ENCODE data around the gene FBXO15.

Gene FBXO15

GRCh38 chr18:74153793-74154192 is 6.2 kb upstream of the FBXO15 start:
- DNase-seq, result no peak

- no peak for DNase-seq
Measured at GRCh38 chr18:74153377-74153776, 5.7 kb upstream of the FBXO15 start.

- DNase-seq, result no peak
Measured at GRCh38 chr18:74152857-74153256, 5.2 kb upstream of the FBXO15 start.

DNA sequence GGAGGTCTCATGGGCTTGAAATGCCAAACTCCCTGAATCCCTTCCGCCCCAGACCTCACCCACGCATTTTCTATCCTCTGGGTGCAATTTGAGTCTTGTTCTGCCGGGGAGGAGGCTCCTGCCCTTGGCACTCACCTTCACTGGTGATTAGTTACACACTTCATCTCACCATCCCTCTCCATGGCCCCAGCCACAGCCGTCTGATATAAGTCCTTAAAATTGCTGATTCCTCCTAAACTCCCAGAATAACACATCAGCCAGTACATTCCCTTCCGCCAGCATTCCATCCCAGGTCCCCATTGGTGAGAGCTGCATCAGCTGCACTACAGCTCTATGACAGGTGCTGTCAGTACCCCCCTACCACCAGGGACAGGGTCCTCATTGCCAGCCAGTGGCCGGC is 4.6 kb upstream of the FBXO15 start:
- DNase-seq, result no peak

- no peak for DNase-seq
Measured at GRCh38 chr18:74149878-74150277, 2.2 kb upstream of the FBXO15 start.

DNA sequence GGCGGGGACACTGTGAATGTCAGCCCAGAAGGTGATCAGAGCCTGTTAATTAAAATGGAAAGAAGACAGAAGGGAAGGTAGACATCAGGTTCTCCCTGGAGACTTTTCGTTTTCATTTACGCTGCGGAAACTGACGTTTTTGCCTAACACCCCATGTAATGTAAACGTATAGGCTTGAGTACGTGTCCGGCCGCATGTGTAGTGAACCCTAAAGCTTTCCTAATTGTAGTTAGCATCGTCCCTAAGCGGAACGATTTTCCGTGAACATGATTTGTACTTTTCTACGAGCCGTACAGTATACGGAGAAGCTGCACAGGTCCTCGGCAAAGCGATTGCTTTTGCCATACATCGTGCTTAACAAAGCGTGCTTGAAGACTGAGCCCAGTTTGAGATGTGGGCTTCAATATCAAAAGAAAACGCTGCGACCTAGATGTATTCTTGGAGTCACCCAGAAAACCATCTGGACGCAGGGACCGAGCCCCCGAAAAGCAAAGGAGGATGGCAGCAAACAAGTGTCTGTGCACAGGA is 973 bp upstream of the FBXO15 start:
- DNase-seq, result no peak

DNA sequence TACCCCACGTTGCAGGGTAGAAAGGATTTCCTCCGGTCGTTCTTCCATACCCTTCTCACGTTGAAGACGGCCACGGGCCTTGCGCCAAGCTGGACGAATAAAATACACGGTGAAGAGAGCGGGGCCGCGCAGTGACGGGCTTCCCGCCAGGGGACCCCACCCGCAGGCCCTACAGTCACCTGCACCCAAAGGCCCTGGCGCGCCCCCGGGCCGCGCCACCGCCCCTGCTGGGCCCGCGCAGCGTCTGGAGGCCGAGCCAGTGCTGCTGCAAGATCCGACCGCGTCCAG is 199 bp downstream of the FBXO15 start:
- no peak for DNase-seq

GRCh38 chr18:74146756-74147155 is 878 bp downstream of the FBXO15 start:
- DNase-seq, result no peak

DNA sequence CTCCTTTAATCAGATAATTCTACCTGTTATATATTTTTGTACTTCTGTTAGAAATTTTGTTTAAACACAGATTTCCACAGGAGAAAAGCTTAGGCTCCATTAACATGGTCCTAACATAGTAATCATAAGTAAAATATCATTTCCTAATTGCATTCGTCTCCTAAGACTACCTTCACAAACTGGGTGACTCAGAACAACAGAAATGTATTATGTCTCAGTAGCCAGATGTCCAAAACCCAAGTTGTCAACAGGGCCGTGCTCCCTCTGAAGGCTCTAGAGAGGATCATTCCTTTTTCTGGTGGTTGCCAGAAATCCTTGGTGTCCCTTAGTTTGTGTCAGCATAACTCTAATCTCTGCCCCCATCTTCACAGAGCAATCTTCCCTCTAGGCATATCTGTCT is 5.4 kb downstream of the FBXO15 start:
- DNase-seq, result no peak

GRCh38 chr18:74141667-74142066 is 6.0 kb downstream of the FBXO15 start:
- no peak for DNase-seq

GRCh38 chr18:74140582-74140981 is 7.1 kb downstream of the FBXO15 start:
- no peak for DNase-seq

- DNase-seq, result peak in 1 of 51 donors; percentile 34
Measured at GRCh38 chr18:74139888-74140287, 7.7 kb downstream of the FBXO15 start.

GRCh38 chr18:74139411-74139810 is 8.2 kb downstream of the FBXO15 start:
- no peak for DNase-seq

- no peak for DNase-seq
Measured at GRCh38 chr18:74137920-74138538, 9.6 kb downstream of the FBXO15 start.

- DNase-seq, result no peak
Measured at GRCh38 chr18:74132201-74132600, 15.4 kb downstream of the FBXO15 start.

GRCh38 chr18:74131124-74131523 is 16.5 kb downstream of the FBXO15 start:
- no peak for DNase-seq

GRCh38 chr18:74128159-74128558 is 19.5 kb downstream of the FBXO15 start:
- DNase-seq, result peak in 21 of 51 donors; percentile 3 to 58 (median 31)

DNA sequence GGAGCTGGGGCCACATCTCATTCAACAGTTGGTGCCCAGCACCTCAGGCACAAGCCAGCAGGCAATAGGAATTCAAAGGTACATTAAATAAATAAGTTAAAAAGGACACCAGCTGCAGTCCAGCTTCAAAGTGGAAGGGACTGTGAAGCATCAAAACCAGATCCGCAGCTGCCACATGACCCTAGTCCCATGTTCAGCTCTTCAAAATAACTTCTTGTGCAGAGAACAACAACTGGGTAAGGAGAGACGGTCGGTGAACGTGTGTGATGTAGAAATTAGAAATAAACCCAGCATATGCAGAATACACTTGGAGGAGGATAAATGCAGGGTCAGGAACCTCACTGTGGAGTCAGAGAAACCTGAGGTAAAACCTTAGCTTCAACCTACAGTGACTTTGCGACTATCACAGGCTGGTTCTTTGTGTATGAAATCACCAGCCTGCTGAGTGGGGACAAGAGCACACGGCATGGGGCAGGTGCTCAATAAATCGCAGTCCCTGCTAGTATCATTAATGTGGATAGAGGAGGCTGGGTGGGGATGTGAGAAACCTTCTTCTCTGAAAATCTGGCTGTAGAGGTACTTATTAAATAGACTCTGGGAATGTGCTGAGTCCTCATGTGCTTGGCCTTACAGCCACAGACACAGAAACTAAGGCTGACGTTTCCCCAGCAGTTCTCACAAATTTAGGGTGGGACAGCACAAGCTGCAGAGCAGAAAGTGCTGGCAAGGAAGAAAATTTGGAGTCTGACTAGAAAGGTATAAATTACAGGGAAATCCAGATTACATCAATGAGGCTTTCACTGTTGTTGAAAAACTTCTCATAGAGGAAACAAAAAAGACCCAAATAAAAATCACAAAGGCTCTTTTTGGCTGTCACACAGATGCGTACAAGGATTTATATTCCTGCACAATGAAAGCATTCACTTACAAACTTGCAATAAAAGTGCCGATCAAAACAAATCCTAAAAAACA is 20.7 kb downstream of the FBXO15 start:
- peak in 3 of 51 donors; percentile 9 to 52 (median 44) for DNase-seq

DNA sequence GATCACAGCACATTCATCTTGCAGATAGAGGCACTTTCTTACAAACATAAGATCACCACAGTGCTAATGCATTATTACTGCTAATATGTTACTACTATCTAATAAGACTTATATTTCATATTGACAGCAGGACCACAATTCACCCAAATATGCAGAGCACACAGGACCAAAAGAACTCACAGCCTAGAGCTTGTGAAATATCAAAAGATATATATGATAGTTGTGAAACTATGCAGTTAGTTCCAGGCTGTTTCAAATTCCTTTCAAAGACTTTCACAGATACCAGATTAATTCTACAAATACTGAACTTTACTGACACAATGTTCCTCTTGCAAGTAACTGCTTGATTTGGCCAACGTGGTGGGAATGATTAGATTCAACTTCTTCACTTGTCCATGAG is 23.0 kb downstream of the FBXO15 start:
- no peak for DNase-seq

- DNase-seq, result no peak
Measured at GRCh38 chr18:74123200-74123599, 24.4 kb downstream of the FBXO15 start.

DNA sequence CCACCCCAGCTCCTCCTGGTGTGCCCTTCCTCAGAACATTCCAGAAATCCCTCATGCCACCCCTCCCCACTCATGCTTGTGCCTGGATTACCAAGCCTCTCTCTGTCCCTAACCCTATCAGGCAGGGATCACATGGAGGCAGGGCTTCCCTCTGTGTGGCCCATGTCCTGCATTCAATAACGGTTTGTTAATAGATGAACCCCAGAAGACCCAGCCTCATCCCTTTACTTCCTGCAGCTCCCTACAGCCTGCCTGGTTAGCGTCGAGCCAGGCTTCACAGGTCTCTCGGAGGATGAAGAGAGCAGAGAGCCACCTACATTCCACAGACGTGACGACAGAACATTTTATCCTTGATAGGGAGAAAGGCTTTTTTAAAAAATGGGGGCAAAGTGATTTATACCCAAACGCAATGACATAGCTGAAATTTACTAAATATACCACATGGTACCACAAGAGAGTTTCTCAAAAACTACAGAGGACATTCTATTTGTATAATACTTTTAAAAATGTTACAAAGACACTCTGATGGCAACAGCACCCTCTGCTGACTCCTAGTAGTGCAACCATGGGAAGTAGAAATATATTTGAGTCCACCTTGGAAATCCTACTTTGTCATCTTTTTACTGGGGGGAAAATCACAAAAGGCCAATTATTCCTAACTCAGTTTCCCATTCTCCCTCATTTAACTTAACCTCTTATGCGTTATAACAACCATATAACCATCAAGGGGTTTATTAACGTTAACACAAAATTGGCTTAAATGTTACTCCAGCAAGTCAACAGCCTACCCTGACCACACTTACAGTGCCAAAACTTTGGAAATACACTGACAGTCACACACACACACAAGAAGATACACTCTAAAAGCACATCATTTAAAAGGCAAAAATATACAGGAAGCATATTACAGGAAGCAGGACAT is 30.7 kb downstream of the FBXO15 start:
- peak in 5 of 51 donors; percentile 1 to 54 (median 13) for DNase-seq

- DNase-seq, result no peak
Measured at GRCh38 chr18:74115046-74115445, 32.6 kb downstream of the FBXO15 start.

Data from hypothalamus (tissue), 51 donors.